HepG2 (cell line): ENCODE data around the gene ST3GAL2. TPM values are rescaled to one million over a fixed set of nuclear protein-coding genes. Genes with fewer than 3 reads are reported as not detected.

Source experiments
- ATAC-seq: fragments of 200-7000 bp; cut with Tn5 transposase; 3 replicates; pipeline ENCODE4 v1.9.1; 2020; ENCODE audit warnings: mild to moderate bottlenecking, moderate library complexity
- BruUV-seq: library from RNA; stranded (reverse); fragments of 400-500 nt; replicated peaks from 2 replicates; lab custom pipeline; 2021; lab: Mats Ljungman, UMichigan
- CTCF ChIA-PET: fragments of 300-600 bp; formaldehyde crosslinking; extraction: SDS; loops from one replicate; lab custom pipeline; 2021; ENCODE audit warnings: low total read pairs, inconsistent platforms, low intra/inter-chr PET ratio; lab: Yijun Ruan, JAX
- POLR2A ChIA-PET: fragments of 350-600 bp; sonication (Branson Sonifier 250); formaldehyde crosslinking; loops from one replicate; lab custom pipeline; 2020; ENCODE audit warnings: antibody characterized with exemption, inconsistent platforms; lab: Yijun Ruan, JAX
- DNase-seq: peaks from one replicate; pipeline ENCODE4 v3.0.0-alpha.2; 2015; ENCODE audit warnings: low spot score
- FAIRE-seq: peaks from 3 replicates; lab custom pipeline; 2011; peaks lifted over from hg19 to GRCh38; lab: Jason Lieb, UNC
- H2AFZ ChIP-seq: one replicate; pipeline ENCODE4 v1.6.1; 2011; ENCODE audit warnings: low read length, inconsistent platforms
- H3K27ac ChIP-seq: fragments of 300-600 bp; 3 replicates; pipeline ENCODE4 v1.8.0; 2011; ENCODE audit warnings: mixed run types, mild to moderate bottlenecking, mixed read lengths, low read length, inconsistent platforms; ENCODE audit not compliant: insufficient read depth; ENCODE audit errors: extremely low read length
- H3K27me3 ChIP-seq, 2 experiments: fragments of 200-600 bp in 1 of 2; 2 replicates in 1 of 2; 3 replicates in 1 of 2; pipeline versions ENCODE4 v1.6.0 to v1.8.0; 2011; ENCODE audit warnings: low read length in 2 of 2, mild to moderate bottlenecking in 2 of 2, moderate library complexity in 2 of 2, inconsistent platforms in 1 of 2; ENCODE audit not compliant: insufficient read depth in 2 of 2, control insufficient read depth in 1 of 2
- H3K36me3 ChIP-seq, 2 experiments: fragments of 200-600 bp in 1 of 2; replicated peaks in 1 of 2; 2 replicates in 1 of 2; 3 replicates in 1 of 2; pipeline versions ENCODE4 v1.5.1 to v1.8.0; 2011; ENCODE audit warnings: low read length in 2 of 2, inconsistent platforms in 1 of 2; ENCODE audit not compliant: insufficient read depth in 2 of 2, control insufficient read depth in 1 of 2
- H3K4me1 ChIP-seq: 2 replicates; pipeline ENCODE4 v1.5.1; 2012; ENCODE audit warnings: low read length, inconsistent platforms; ENCODE audit not compliant: insufficient read depth
- H3K4me2 ChIP-seq: 2 replicates; pipeline ENCODE4 v1.6.0; 2011; ENCODE audit warnings: low read depth, low read length, inconsistent platforms
- H3K4me3 ChIP-seq, 3 experiments: fragments of 200-600 bp in 1 of 3; sonication (generic), shearing (Covaris generic) in 1 of 3; replicated peaks in 1 of 3; 2 replicates each; pipeline ENCODE4 v1.5.1; 2011 to 2016; ENCODE audit warnings: low read length in 3 of 3, inconsistent platforms in 2 of 3, low read depth in 2 of 3, mild to moderate bottlenecking in 2 of 3, control low read depth in 1 of 3, mixed read lengths in 1 of 3; ENCODE audit not compliant: insufficient read depth in 1 of 3
- H3K79me2 ChIP-seq: one replicate; pipeline ENCODE4 v1.6.1; 2011; ENCODE audit warnings: low read length, inconsistent platforms; ENCODE audit not compliant: insufficient read depth
- H3K9ac ChIP-seq: 2 replicates; pipeline ENCODE4 v1.6.0; 2011; ENCODE audit warnings: mild to moderate bottlenecking, low read depth, low read length, inconsistent platforms; ENCODE audit not compliant: insufficient read depth
- H3K9me3 ChIP-seq: 2 replicates; pipeline ENCODE4 v1.5.1; 2012; ENCODE audit warnings: mild to moderate bottlenecking, low read length
- H4K20me1 ChIP-seq: 2 replicates; pipeline ENCODE4 v1.6.0; 2011; ENCODE audit warnings: inconsistent platforms, mild to moderate bottlenecking, low read length, moderate library complexity; ENCODE audit not compliant: insufficient read depth
- AGO2 ChIP-seq: fragments of 200-400 bp; formaldehyde crosslinking; optimal IDR thresholded peaks from 2 replicates; pipeline ENCODE3; 2017; ENCODE audit warnings: mild to moderate bottlenecking, low read depth, low read length, moderate library complexity
- ARID2 ChIP-seq: sonication (generic); formaldehyde crosslinking; IDR thresholded peaks from 2 replicates; pipeline ENCODE4 v1.8.1; 2022; ENCODE audit warnings: mild to moderate bottlenecking, missing genetic modification reagents, borderline replicate concordance
- BCL3 ChIP-seq: sonication (generic); formaldehyde crosslinking; IDR thresholded peaks from 2 replicates; pipeline ENCODE4 v1.5.1; 2020; ENCODE audit warnings: mild to moderate bottlenecking, missing genetic modification reagents, moderate library complexity
- CENPX ChIP-seq: sonication (generic); formaldehyde crosslinking; IDR thresholded peaks from 2 replicates; pipeline ENCODE4 v1.9.0; 2021; ENCODE audit warnings: mild to moderate bottlenecking, missing genetic modification reagents, moderate library complexity
- POLR2A ChIP-seq, 2 experiments: IDR thresholded peaks; 2 replicates each; pipeline ENCODE4 v1.6.1; 2011; ENCODE audit warnings: low read depth in 2 of 2, low read length in 2 of 2, mild to moderate bottlenecking in 1 of 2, moderate library complexity in 1 of 2; ENCODE audit not compliant: insufficient read depth in 1 of 2
- POLR2AphosphoS5 ChIP-seq: IDR thresholded peaks from 2 replicates; pipeline ENCODE4 v1.6.1; 2012; ENCODE audit warnings: low read depth, low read length
- POLR2G ChIP-seq: fragments of 200-400 bp; formaldehyde crosslinking; IDR thresholded peaks from 2 replicates; pipeline ENCODE4 v1.6.1; 2018; ENCODE audit warnings: mild to moderate bottlenecking, low read depth, low read length, moderate library complexity
- TOPORS ChIP-seq: sonication (generic); formaldehyde crosslinking; IDR thresholded peaks from 2 replicates; pipeline ENCODE4 v1.8.0; 2023; ENCODE audit warnings: mild to moderate bottlenecking, missing genetic modification reagents
- ZC3H13 ChIP-seq: sonication (generic); formaldehyde crosslinking; IDR thresholded peaks from 2 replicates; pipeline ENCODE4 v1.8.1; 2023; ENCODE audit warnings: mild to moderate bottlenecking, missing genetic modification reagents, moderate library complexity
- ZNF121 ChIP-seq: sonication (generic); formaldehyde crosslinking; IDR thresholded peaks from 2 replicates; pipeline ENCODE4 v1.5.0; 2020; ENCODE audit warnings: mild to moderate bottlenecking, missing genetic modification reagents
- WGBS: methylation state at CpG from one replicate; pipeline ENCODE4 v1.1.6; 2017; ENCODE audit warnings: low lambda C conversion rate; 5-methylcytosine and 5-hydroxymethylcytosine counted together
- in situ Hi-C: cut with HindIII; loops from 2 replicates; pipeline ENCODE4 v1.10.0; 2017; ENCODE audit warnings: low pct_unique_long_range_greater_than_20kb; ENCODE audit not compliant: extremely low pct_ligation_motif_present
- intact Hi-C: fragments of 100-400 bp; cut with micrococcal nuclease; formaldehyde crosslinking; loops from one replicate; pipeline ENCODE4 v1.10.0; 2022; ENCODE audit not compliant: unreplicated experiment
- polyA plus RNA-seq, 8 experiments: library from polyadenylated mRNA; depleted of rRNA in 3 of 8; stranded (reverse) in 7 of 8; unstranded in 1 of 8; fragments of >200 nt; fragmentation: Illumina TruSeq in 4 of 8; extraction: Trizol in 4 of 8; gene quantifications; 2 replicates each; pipeline versions ENCODE4 v1.2.1 to v1.2.3, GENCODE V29; 2011 to 2016; ENCODE audit warnings: low read depth in 4 of 8, missing spikeins in 1 of 8, mixed read lengths in 1 of 8; ENCODE audit not compliant: insufficient read depth in 1 of 8
- total RNA-seq, 5 experiments: library from RNA; depleted of rRNA; stranded (reverse); fragments of >200 nt; fragmentation: Illumina TruSeq; extraction: Trizol; gene quantifications; 2 replicates each; pipeline ENCODE4 v1.2.3, GENCODE V29; 2016; ENCODE audit warnings: low read depth in 1 of 5

The ST3GAL2 gene
- total and polyA plus RNA-seq, 2 of the 13 experiments (the other 11 are each of a cell fraction or from before 2014, with no cell fraction given), result 16.3 to 24.9 TPM

GRCh38 chr16:70375636-70376611, 63.0 kb downstream of the ST3GAL2 start:
- ChIA-PET CTCF (no interaction called here), POLR2A (interaction anchor here (1.0 kb wide), 2 partner anchors 78 to 95 kb away, joined by 3 read pairs; partner anchors contain the start of gene FCSK)
- in situ Hi-C loops, result no loop called here
- WGBS, result 98% methylated on average over 16 of the region's 16 CpGs
- DNase-seq (no peak), FAIRE-seq (no peak)
- intact Hi-C loops, result no loop called here
- no peak overlapping the region for H3K4me3 ChIP-seq
- H3K9ac ChIP-seq, result no peak overlapping the region
- no peaks in the 10 kb centered on the region for H3K9me3 ChIP-seq
- H3K4me2 ChIP-seq, result no peak overlapping the region
- H3K79me2 ChIP-seq, result peaks cover 15% of the 10 kb centered on the region
- no peaks in the 10 kb centered on the region for H4K20me1 ChIP-seq
- peaks cover 13% of the 10 kb centered on the region for H3K4me1 ChIP-seq
- no peaks in the 10 kb centered on the region; a peak in 1 of 5 replicates for H3K27me3 ChIP-seq
- peak overlapping the region; percentile 10 for H3K27ac ChIP-seq
- peaks cover 20 to 40% of the 10 kb centered on the region in 2 experiments for H3K36me3 ChIP-seq
- no peak overlapping the region for H2AFZ ChIP-seq
- TF ChIP-seq ZNF121 (CRISPR knock-in tag) (peak; percentile 32; the same call in 1 of the 2 replicates), ZC3H13 (CRISPR knock-in tag) (0 out of 2 replicates have a peak, but pooled peaks have one; percentile 20), POLR2G (peak; percentile 51), POLR2A (IDR thresholded peaks at IDR 0.05; ENCODE audit: insufficient read depth in 1 of 2, low read depth in 2 of 2, low read length in 2 of 2) (peak in 1 of 2 experiments; percentile 17; a peak in 1 of 4 replicates), TOPORS (0 out of 2 replicates have a peak, but pooled peaks have one; percentile 60), ARID2 (CRISPR knock-in tag) (0 out of 2 replicates have a peak, but pooled peaks have one; percentile 51), AGO2 (peak; percentile 51), POLR2AphosphoS5 (peak; percentile 17; the same call in 1 of the 2 replicates), BCL3 (CRISPR knock-in tag) (no peak), CENPX (CRISPR knock-in tag) (no peak)
- TF ChIP-seq, all 625 proteins: peak for 8
- ATAC-seq, result no peak
- no TSS peak for BruUV-seq
